ENCODE results near the gene TRPM4.

The TRPM4 gene

DNA sequence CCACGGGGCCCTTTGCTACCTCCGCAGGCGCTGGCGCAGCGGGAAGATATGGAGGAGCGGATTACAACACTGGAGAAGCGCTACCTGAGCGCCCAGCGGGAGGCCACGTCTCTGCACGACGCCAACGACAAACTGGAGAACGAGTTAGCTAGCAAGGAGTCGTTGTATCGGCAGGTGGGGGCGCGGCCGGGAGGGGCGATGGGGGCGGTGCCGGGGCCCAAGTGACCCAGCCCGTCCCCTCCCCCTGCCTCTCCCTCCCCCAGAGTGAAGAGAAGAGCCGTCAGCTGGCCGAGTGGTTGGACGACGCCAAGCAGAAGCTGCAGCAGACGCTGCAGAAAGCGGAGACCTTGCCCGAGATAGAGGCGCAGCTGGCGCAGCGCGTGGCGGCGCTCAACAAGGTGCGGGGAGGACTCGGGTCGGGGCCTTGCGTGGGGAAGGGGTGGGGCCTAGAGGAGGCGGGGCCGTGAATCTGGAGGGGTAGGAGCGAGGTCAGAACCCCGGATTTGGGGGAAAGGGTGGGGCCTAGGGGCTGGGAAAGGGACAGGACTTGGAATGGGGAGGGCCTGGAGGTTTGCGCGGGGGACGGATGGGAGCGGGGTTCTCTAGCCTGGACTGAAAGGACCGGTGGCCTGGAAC, 24.5 kb upstream of the TRPM4 start:
- no peak for TF ChIP-seq CTCF (IDR thresholded peaks at IDR 0.05)
- Mint-ChIP-seq H3K4me3 (no peak overlapping the region), H3K4me1 (peaks cover 38% of the 10 kb centered on the region), H3K9me3 (peaks cover 5% of the 10 kb centered on the region), H3K27ac (no peak overlapping the region), H3K27me3 (ENCODE audit: low read depth, poor library complexity) (no peaks in the 10 kb centered on the region), H3K36me3 (ENCODE audit: low read depth) (peaks cover 47% of the 10 kb centered on the region)
- no peak for DNase-seq

DNA sequence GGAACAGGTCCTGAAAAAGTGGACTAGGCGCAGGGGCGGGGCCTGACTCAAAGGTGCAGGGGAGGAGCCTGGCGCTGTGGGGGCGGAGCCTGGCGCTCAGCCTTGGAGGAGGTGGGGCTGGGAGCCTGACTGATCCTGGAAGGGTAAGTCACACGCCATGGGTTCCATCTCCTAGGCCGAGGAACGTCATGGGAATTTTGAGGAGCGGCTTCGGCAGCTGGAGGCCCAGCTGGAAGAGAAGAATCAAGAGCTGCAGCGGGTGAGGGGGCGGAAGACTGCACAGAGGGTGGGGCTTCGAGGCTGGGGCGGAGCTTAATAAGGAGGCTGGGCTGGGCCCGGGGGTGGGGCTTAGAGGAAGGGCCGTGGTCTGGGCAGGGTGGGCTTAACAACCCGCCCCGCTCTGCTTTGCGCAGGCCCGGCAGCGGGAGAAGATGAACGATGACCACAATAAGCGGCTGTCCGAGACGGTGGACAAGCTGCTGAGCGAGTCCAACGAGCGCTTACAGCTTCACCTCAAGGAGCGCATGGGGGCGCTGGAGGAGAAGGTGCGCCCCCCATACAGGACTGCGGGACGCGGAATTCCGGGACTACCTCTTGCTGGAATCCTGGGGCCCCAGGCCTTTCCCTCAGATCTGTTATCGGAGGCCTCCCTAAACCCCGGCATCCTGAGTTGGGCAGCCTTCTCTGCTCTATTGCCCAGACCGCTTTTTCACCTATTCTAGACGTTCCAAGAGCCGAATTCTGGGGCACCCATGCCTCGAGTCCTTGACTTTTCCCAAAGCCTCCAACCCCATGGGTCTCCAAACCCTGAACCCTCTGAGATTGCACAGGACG, 23.8 kb upstream of the TRPM4 start:
- Mint-ChIP-seq H3K4me1 (peaks cover 30% of the 10 kb centered on the region), H3K27ac (no peak overlapping the region)

GRCh38 chr19:49135686-49136085, 21.9 kb upstream of the TRPM4 start:
- Mint-ChIP-seq H3K4me1 (peaks cover 17% of the 10 kb centered on the region), H3K27me3 (ENCODE audit: low read depth, poor library complexity) (no peaks in the 10 kb centered on the region), H3K36me3 (ENCODE audit: low read depth) (peaks cover 47% of the 10 kb centered on the region), H3K27ac (no peak overlapping the region), H3K4me3 (no peak overlapping the region), H3K9me3 (peaks cover 5% of the 10 kb centered on the region)
- no peak for TF ChIP-seq CTCF (IDR thresholded peaks at IDR 0.05)
- no peak for DNase-seq

More for the DNA sequence above, 23.8 kb upstream of the TRPM4 start:
- no peak for DNase-seq
- no peak overlapping the region for H3K4me3 Mint-ChIP-seq
- TF ChIP-seq CTCF (IDR thresholded peaks at IDR 0.05) = no peak
- H3K27me3 Mint-ChIP-seq (ENCODE audit: low read depth, poor library complexity) = no peaks in the 10 kb centered on the region
- peaks cover 47% of the 10 kb centered on the region for H3K36me3 Mint-ChIP-seq (ENCODE audit: low read depth)
- peaks cover 5% of the 10 kb centered on the region for H3K9me3 Mint-ChIP-seq

DNA sequence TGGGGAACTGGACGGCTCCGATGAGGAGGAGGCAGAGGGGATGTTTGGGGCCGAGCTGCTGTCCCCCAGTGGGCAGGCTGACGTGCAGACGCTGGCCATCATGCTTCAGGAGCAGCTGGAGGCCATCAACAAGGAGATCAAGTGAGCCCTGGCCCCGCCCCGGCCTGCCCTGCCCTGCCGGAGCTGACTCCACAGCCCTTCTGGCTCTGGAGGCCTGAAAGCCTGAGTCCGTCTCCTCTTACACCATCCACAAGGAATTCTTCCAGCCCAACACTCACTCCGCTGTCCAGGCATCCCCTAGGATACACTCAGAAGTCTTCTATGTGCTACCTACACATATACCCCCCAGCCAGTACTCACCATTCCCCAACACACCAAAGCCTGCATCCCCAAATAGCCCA, 20.8 kb upstream of the TRPM4 start:
- Mint-ChIP-seq H3K27me3 (ENCODE audit: low read depth, poor library complexity) (peaks cover 3% of the 10 kb centered on the region), H3K9me3 (peaks cover 5% of the 10 kb centered on the region), H3K36me3 (ENCODE audit: low read depth) (peaks cover 47% of the 10 kb centered on the region), H3K27ac (no peak overlapping the region), H3K4me3 (no peak overlapping the region), H3K4me1 (peaks cover 22% of the 10 kb centered on the region)
- TF ChIP-seq CTCF (IDR thresholded peaks at IDR 0.05) = no peak
- DNase-seq = no peak

GRCh38 chr19:49140951-49141350, 16.6 kb upstream of the TRPM4 start:
- TF ChIP-seq CTCF (IDR thresholded peaks at IDR 0.05) = no peak
- Mint-ChIP-seq H3K9me3 (no peaks in the 10 kb centered on the region), H3K4me1 (peaks cover 43% of the 10 kb centered on the region), H3K36me3 (ENCODE audit: low read depth) (peaks cover 15% of the 10 kb centered on the region), H3K27me3 (ENCODE audit: low read depth, poor library complexity) (peaks cover 3% of the 10 kb centered on the region), H3K4me3 (peak overlapping the region; percentile 64), H3K27ac (no peak overlapping the region)
- DNase-seq = no peak
